Measurements from ENCODE around the gene SLITRK1. TPM values are rescaled to one million over a fixed set of nuclear protein-coding genes. Genes with fewer than 3 reads are reported as not detected.

SLITRK1 gene
- total and polyA plus RNA-seq, 9 of the 15 experiments (the other 6 are each of a cell fraction or from before 2014, with no cell fraction given) = not detected

GRCh38 chr13:83905641-83906040, 23.4 kb upstream of the SLITRK1 start:
- no peak for ATAC-seq
- no peak for FAIRE-seq
- no peak overlapping the region for H3K4me3 ChIP-seq

More at GRCh38 chr13:83905641-83906040, 23.4 kb upstream of the SLITRK1 start:
- no peaks in the 10 kb centered on the region for H3K27me3 ChIP-seq (ENCODE audit: control insufficient read depth in 2 of 2, insufficient read depth in 2 of 2, low read length in 2 of 2)
- no peak overlapping the region for H3K9ac ChIP-seq (ENCODE audit: insufficient read depth in 1 of 2, low read depth in 2 of 2, low read length in 2 of 2)
- WGBS (ENCODE audit: insufficient coverage, low coverage, missing lambda C conversion rate) = 0% methylated on average over 5 of the region's 5 CpGs
- no peaks in the 10 kb centered on the region for H3K4me1 ChIP-seq (replicated peaks in 1 of 2; ENCODE audit: control insufficient read depth in 2 of 2, insufficient read depth in 2 of 2, low read length in 2 of 2)
- no peak for DNase-seq (ENCODE audit: extremely low read depth in 1 of 4, low spot score in 3 of 4)
- intact Hi-C loops (cut with micrococcal nuclease) = no loop called here
- H3K4me2 ChIP-seq (ENCODE audit: insufficient read depth, low read length) = no peak overlapping the region
- CTCF ChIA-PET (ENCODE audit: low intra/inter-chr PET ratio) = no interaction called here
- no peaks in the 10 kb centered on the region for H3K9me1 ChIP-seq (ENCODE audit: control insufficient read depth, insufficient read depth, low read length)
- in situ Hi-C loops (cut with MboI) = no loop called here
- no peak overlapping the region for H2AFZ ChIP-seq (ENCODE audit: low read depth, low read length)
- POLR2A ChIA-PET = no interaction called here
- H3K36me3 ChIP-seq (ENCODE audit: control insufficient read depth, insufficient read depth, low read length) = no peaks in the 10 kb centered on the region
- H3K27ac ChIP-seq (ENCODE audit: extremely low read depth, low read depth, low read length) = no peak overlapping the region
- no peaks in the 10 kb centered on the region for H3K79me2 ChIP-seq (ENCODE audit: control insufficient read depth, insufficient read depth, low read length)
- no peaks in the 10 kb centered on the region for H4K20me1 ChIP-seq (replicated peaks; ENCODE audit: control insufficient read depth, insufficient read depth, low read length)
- BruUV-seq (replicated peaks) = no TSS peak
- H3K9me3 ChIP-seq (replicated peaks; ENCODE audit: control insufficient read depth, insufficient read depth, low read depth, low read length) = no peaks in the 10 kb centered on the region
- TF ChIP-seq RNF2 (IDR thresholded peaks at IDR 0.05) (no peak), MTA1 (IDR thresholded peaks at IDR 0.05; ENCODE audit: borderline replicate concordance) (no peak), TGIF2 (CRISPR knock-in tag; IDR thresholded peaks at IDR 0.05) (no peak), ESRRB (CRISPR knock-in tag; IDR thresholded peaks at IDR 0.05; ENCODE audit: borderline replicate concordance) (no peak), TAF1 (IDR thresholded peaks at IDR 0.05; ENCODE audit: control insufficient read depth, extremely low read depth, insufficient read depth, low read length, severe bottlenecking) (no peak), ZNF696 (CRISPR knock-in tag; conservative IDR thresholded peaks at IDR 0.05) (no peak)
- TF ChIP-seq, protein P1, sequence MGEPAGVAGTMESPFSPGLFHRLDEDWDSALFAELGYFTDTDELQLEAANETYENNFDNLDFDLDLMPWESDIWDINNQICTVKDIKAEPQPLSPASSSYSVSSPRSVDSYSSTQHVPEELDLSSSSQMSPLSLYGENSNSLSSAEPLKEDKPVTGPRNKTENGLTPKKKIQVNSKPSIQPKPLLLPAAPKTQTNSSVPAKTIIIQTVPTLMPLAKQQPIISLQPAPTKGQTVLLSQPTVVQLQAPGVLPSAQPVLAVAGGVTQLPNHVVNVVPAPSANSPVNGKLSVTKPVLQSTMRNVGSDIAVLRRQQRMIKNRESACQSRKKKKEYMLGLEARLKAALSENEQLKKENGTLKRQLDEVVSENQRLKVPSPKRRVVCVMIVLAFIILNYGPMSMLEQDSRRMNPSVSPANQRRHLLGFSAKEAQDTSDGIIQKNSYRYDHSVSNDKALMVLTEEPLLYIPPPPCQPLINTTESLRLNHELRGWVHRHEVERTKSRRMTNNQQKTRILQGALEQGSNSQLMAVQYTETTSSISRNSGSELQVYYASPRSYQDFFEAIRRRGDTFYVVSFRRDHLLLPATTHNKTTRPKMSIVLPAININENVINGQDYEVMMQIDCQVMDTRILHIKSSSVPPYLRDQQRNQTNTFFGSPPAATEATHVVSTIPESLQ (CRISPR knock-in tag; IDR thresholded peaks at IDR 0.05) = no peak
